Body of pancreas (tissue), 4 donors: ENCODE data around the gene WNT7B.

ENCODE experiments used
- CTCF ChIP-seq, 7 experiments: fragments of 450-650 bp in 4 of 7; fragments of 200-600 bp in 3 of 7; sonication (generic) in 3 of 7; IDR thresholded peaks; one replicate each; pipeline ENCODE4 v1.5.1; 2016 to 2019; ENCODE audit warnings: antibody characterized with exemption in 7 of 7
- POLR2A ChIP-seq, 3 donors: fragments of 450-650 bp; IDR thresholded peaks; one replicate each; pipeline ENCODE4 v1.6.1; 2016; ENCODE audit warnings: antibody characterized with exemption in 3 of 3, mild to moderate bottlenecking in 2 of 3

DNA sequence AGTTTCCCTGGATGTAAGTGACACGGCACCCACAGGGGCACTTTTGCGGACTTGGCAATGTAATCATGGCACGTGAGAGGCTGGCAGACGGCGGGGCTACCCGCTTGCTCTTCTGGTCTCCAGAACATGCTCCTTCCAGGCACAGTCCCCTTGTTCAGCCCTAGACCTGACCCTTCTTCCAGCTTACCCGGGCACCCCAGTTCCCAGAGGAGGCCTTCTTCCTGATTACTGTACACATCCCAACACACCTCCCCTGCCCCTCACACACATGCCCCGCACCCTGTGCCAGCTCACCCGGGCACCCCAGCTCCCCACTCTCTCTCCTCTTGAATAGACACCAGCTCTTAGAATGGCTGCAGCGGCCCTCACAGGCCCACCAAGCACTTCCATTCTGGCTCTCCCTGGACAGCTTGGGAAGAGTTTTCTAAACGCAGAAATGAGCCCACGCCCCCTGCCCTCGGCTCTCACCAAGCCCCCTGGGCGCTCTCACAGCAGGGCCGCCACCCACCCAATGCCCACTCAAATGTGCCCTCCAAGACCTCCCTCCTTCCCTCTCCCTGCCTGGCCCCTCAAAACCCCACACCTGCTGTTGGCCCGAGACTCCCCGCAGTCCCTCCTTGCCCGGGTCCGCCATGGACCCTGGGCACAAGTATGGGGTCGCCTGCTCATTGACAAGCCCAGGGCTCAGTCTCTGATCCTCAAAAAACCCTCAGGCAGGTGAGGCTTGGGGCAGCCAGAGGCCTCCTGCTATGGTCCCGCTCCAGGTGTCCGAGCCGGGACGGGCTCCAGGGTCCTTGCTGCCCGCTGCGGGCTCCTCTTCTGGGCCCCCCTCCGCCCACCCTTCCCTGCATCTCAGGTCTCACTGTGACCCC lies 88.5 kb downstream of the WNT7B start:
- TF ChIP-seq CTCF (IDR thresholded peaks at IDR 0.05) (no peak), POLR2A (IDR thresholded peaks at IDR 0.05) (no peak)
